Suprapubic skin (tissue), 4 donors: ENCODE data around the gene OLFM1. TPM values are rescaled to one million over a fixed set of nuclear protein-coding genes. Genes with fewer than 3 reads are reported as not detected.

Source experiments
- DNase-seq, 2 donors: peaks; one replicate each; pipeline ENCODE4 v3.0.0-alpha.2; 2019; ENCODE audit warnings: low spot score in 2 of 2
- H3K27ac ChIP-seq: fragments of 200-600 bp; sonication (generic); one replicate; pipeline ENCODE4 v1.5.1; 2019
- H3K27me3 ChIP-seq: fragments of 200-600 bp; sonication (generic); one replicate; pipeline ENCODE4 v1.5.1; 2019
- H3K36me3 ChIP-seq: fragments of 200-600 bp; sonication (generic); one replicate; pipeline ENCODE4 v1.5.1; 2019
- H3K4me1 ChIP-seq: fragments of 200-600 bp; sonication (generic); one replicate; pipeline ENCODE4 v1.5.1; 2019
- H3K4me3 ChIP-seq: fragments of 200-600 bp; sonication (generic); one replicate; pipeline ENCODE4 v1.5.1; 2019; ENCODE audit warnings: mild to moderate bottlenecking
- H3K9me3 ChIP-seq: fragments of 200-600 bp; sonication (generic); one replicate; pipeline ENCODE4 v1.5.1; 2019
- CTCF ChIP-seq, 2 donors: fragments of 200-600 bp in 1 of 2; fragments of 450-650 bp in 1 of 2; sonication (generic) in 1 of 2; IDR thresholded peaks; one replicate each; pipeline ENCODE4 v1.5.1; 2016 to 2019; ENCODE audit warnings: antibody characterized with exemption in 2 of 2, mild to moderate bottlenecking in 1 of 2, moderate library complexity in 1 of 2
- EP300 ChIP-seq: sonication (generic); formaldehyde crosslinking; IDR thresholded peaks from one replicate; pipeline ENCODE4 v1.6.1; 2017; ENCODE audit warnings: antibody characterized with exemption
- POLR2A ChIP-seq, 2 donors: fragments of 450-650 bp; IDR thresholded peaks; one replicate each; pipeline ENCODE4 v1.6.1; 2017; ENCODE audit warnings: antibody characterized with exemption in 2 of 2, mild to moderate bottlenecking in 2 of 2, moderate library complexity in 2 of 2
- POLR2AphosphoS5 ChIP-seq, 3 donors: sonication (generic); formaldehyde crosslinking; IDR thresholded peaks; one replicate each; pipeline ENCODE4 v1.6.1; 2017; ENCODE audit warnings: antibody characterized with exemption in 3 of 3
- WGBS: methylation state at CpG from one replicate; pipeline ENCODE4 v1.1.5; 2018; 5-methylcytosine and 5-hydroxymethylcytosine counted together
- total RNA-seq, 4 donors: library from RNA; depleted of rRNA; stranded (reverse); fragments of >200 nt; gene quantifications; one replicate each; pipeline ENCODE4 v1.1.0, GENCODE V29; 2016

The OLFM1 gene
- total RNA-seq, 4 donors from 2014 or later: 4.0 to 15.4 (median 11.7) TPM

- no peak overlapping the region for H3K27ac ChIP-seq
- no peak for DNase-seq
- no peaks in the 10 kb centered on the region for H3K4me1 ChIP-seq
- no peaks in the 10 kb centered on the region for H3K36me3 ChIP-seq
- no peak for TF ChIP-seq POLR2AphosphoS5 (IDR thresholded peaks at IDR 0.05)
- TF ChIP-seq EP300: no peak
- TF ChIP-seq CTCF (IDR thresholded peaks at IDR 0.05): no peak
- TF ChIP-seq POLR2A (IDR thresholded peaks at IDR 0.05): no peak
- 88% methylated on average over 4 of the region's 4 CpGs for WGBS
- no peaks in the 10 kb centered on the region for H3K27me3 ChIP-seq
- H3K9me3 ChIP-seq: no peaks in the 10 kb centered on the region
- no peak overlapping the region for H3K4me3 ChIP-seq
Measured at GRCh38 chr9:135116371-135116770, 28.9 kb downstream of the OLFM1 start.

DNA sequence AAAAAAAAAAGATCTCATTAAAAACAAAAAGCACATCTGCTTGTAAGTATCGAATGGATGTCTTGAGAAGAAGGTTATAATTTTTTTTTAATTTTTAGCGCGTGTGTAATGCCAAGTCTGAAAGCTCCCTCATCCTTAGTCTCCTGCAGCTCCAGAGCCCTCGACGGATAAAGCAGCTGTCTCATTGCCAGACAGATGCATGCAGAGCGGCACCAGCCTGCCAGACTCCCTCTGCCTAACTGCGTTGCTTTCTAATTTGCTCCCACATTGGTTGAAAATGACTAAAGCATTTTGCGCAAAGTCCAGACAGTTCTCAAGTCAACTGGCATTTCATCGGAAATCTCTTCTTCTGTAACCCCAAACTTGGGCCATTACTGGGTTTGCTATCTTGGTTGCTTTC is 29.4 kb downstream of the OLFM1 start:
- Histone ChIP-seq H3K4me1 (no peaks in the 10 kb centered on the region), H3K27me3 (no peaks in the 10 kb centered on the region), H3K9me3 (no peaks in the 10 kb centered on the region), H3K36me3 (no peaks in the 10 kb centered on the region), H3K27ac (no peak overlapping the region), H3K4me3 (no peak overlapping the region)
- WGBS: 71% methylated on average over 9 of the region's 9 CpGs
- no peak for DNase-seq
- TF ChIP-seq EP300 (no peak), POLR2A (IDR thresholded peaks at IDR 0.05) (no peak), POLR2AphosphoS5 (IDR thresholded peaks at IDR 0.05) (no peak), CTCF (IDR thresholded peaks at IDR 0.05) (no peak)

DNA sequence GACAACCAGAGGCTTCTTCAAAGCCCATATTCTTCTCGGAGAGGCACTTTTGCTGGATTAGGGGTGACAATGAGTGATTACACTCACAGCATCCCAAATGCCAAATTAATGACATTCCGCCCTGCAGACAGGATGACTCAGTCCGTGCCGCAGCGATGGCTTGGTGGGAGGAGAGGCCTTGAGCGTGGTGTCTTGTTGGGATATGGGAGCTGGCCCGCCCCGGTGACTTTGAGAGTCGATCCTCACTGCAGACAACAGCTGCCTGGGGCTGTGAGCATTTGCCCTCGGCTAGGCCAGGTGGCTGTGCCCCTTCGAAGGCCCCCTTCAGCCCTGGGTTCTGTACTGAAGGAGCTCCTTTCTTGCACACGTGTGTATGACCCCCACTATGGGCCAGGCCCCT is 29.8 kb downstream of the OLFM1 start:
- TF ChIP-seq EP300: no peak
- no peak for TF ChIP-seq POLR2AphosphoS5 (IDR thresholded peaks at IDR 0.05)
- TF ChIP-seq CTCF (IDR thresholded peaks at IDR 0.05): no peak
- no peak for TF ChIP-seq POLR2A (IDR thresholded peaks at IDR 0.05)
- Histone ChIP-seq H3K4me3 (no peak overlapping the region), H3K27me3 (no peaks in the 10 kb centered on the region), H3K27ac (no peak overlapping the region), H3K36me3 (no peaks in the 10 kb centered on the region), H3K4me1 (no peaks in the 10 kb centered on the region), H3K9me3 (no peaks in the 10 kb centered on the region)
- WGBS: 66% methylated on average over 9 of the region's 12 CpGs
- DNase-seq: no peak

- TF ChIP-seq EP300 (no peak), POLR2AphosphoS5 (IDR thresholded peaks at IDR 0.05) (no peak), POLR2A (IDR thresholded peaks at IDR 0.05) (no peak), CTCF (IDR thresholded peaks at IDR 0.05) (no peak)
- Histone ChIP-seq H3K27me3 (no peaks in the 10 kb centered on the region), H3K9me3 (no peaks in the 10 kb centered on the region), H3K4me3 (no peak overlapping the region), H3K4me1 (no peaks in the 10 kb centered on the region), H3K36me3 (no peaks in the 10 kb centered on the region), H3K27ac (no peak overlapping the region)
- WGBS: 96% methylated on average over 29 of the region's 30 CpGs
- no peak for DNase-seq
Measured at GRCh38 chr9:135119496-135120064, 32.1 kb downstream of the OLFM1 start.

DNA sequence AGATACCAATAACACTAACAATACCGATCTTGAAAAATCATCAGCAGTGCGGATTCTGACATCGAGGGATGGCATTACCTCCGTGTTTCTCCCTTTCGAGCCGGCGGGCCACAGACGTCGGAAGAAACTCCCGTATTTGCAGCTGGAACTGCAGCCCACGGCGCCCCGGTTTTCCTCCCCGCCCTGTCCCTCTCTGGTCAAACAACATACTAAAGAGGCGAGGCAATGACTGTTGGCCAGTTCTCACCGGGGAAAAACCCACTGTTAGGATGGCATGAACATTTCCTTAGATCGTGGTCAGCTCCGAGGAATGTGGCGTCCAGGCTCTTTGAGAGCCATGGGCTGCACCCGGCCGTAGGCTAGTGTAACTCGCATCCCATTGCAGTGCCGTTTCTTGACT is 32.8 kb downstream of the OLFM1 start:
- Histone ChIP-seq H3K36me3 (no peaks in the 10 kb centered on the region), H3K27me3 (no peaks in the 10 kb centered on the region), H3K9me3 (no peaks in the 10 kb centered on the region), H3K4me1 (no peaks in the 10 kb centered on the region), H3K27ac (no peak overlapping the region), H3K4me3 (no peak overlapping the region)
- DNase-seq: no peak
- WGBS: 95% methylated on average over 20 of the region's 23 CpGs
- no peak for TF ChIP-seq CTCF (IDR thresholded peaks at IDR 0.05)
- no peak for TF ChIP-seq POLR2A (IDR thresholded peaks at IDR 0.05)
- TF ChIP-seq EP300: no peak
- no peak for TF ChIP-seq POLR2AphosphoS5 (IDR thresholded peaks at IDR 0.05)
